Spleen (tissue), 11 donors: ENCODE measurements around the gene MYO3A. TPM values are rescaled to one million over a fixed set of nuclear protein-coding genes. Genes with fewer than 3 reads are reported as not detected.
"Not testable (repeated sequence)": the region's sequence is repeated elsewhere in the genome, so short reads cannot be mapped to it uniquely, and the experiment has no call there.

Experiments used
- DNase-seq: peaks from one replicate; pipeline ENCODE4 v3.0.0-alpha.2; 2020
- H3K27ac ChIP-seq, 8 donors: fragments of 200-600 bp; sonication (generic) in 7 of 8; 1 replicate in 4 of 8; 2 replicates in 4 of 8; pipeline versions ENCODE4 v1.5.0 to v1.8.0; 2016 to 2021; ENCODE audit warnings: inconsistent platforms in 4 of 8, mild to moderate bottlenecking in 4 of 8, moderate library complexity in 1 of 8
- H3K27me3 ChIP-seq, 7 donors: fragments of 200-600 bp; sonication (generic) in 6 of 7; replicated peaks in 1 of 7; 1 replicate in 4 of 7; 2 replicates in 3 of 7; pipeline versions ENCODE4 v1.5.0 to v1.8.0; 2016 to 2021; ENCODE audit warnings: inconsistent platforms in 3 of 7, mild to moderate bottlenecking in 1 of 7
- H3K36me3 ChIP-seq, 6 donors: fragments of 200-600 bp; sonication (generic) in 5 of 6; 1 replicate in 4 of 6; 2 replicates in 2 of 6; pipeline versions ENCODE4 v1.5.0 to v1.8.0; 2016 to 2021; ENCODE audit warnings: inconsistent platforms in 2 of 6
- H3K4me1 ChIP-seq, 6 donors: fragments of 200-600 bp; sonication (generic) in 5 of 6; 1 replicate in 3 of 6; 2 replicates in 3 of 6; pipeline versions ENCODE4 v1.5.0 to v1.8.0; 2016 to 2021; ENCODE audit warnings: inconsistent platforms in 3 of 6
- H3K4me3 ChIP-seq, 8 donors: fragments of 200-600 bp; sonication (generic) in 7 of 8; 1 replicate in 4 of 8; 2 replicates in 4 of 8; pipeline versions ENCODE4 v1.5.0 to v1.8.0; 2016 to 2021; ENCODE audit warnings: inconsistent platforms in 4 of 8, mild to moderate bottlenecking in 4 of 8, moderate library complexity in 2 of 8
- H3K9me3 ChIP-seq, 8 donors: fragments of 200-600 bp; sonication (generic) in 7 of 8; 1 replicate in 4 of 8; 2 replicates in 4 of 8; pipeline versions ENCODE4 v1.5.0 to v1.8.0; 2016 to 2021; ENCODE audit warnings: inconsistent platforms in 4 of 8
- POLR2A ChIP-seq, 3 donors: fragments of 450-650 bp; IDR thresholded peaks; one replicate each; pipeline ENCODE4 v1.5.1; 2017; ENCODE audit warnings: antibody characterized with exemption in 3 of 3, mild to moderate bottlenecking in 1 of 3
- POLR2AphosphoS5 ChIP-seq, 3 donors: sonication (generic); formaldehyde crosslinking; IDR thresholded peaks; one replicate each; pipeline ENCODE4 v1.5.1; 2017; ENCODE audit warnings: antibody characterized with exemption in 3 of 3
- WGBS, 5 donors: extraction: QIAGEN DNeasy Blood & Tissue Kit in 3 of 5; methylation state at CpG; one replicate each; pipeline versions ENCODE4 v1.1.5 to v1.1.7; 2013 to 2018; 5-methylcytosine and 5-hydroxymethylcytosine counted together
- intact Hi-C: fragments of 100-400 bp; cut with DNase I; formaldehyde crosslinking; loops from one replicate; pipeline ENCODE4 v1.15.0; 2023; ENCODE audit warnings: low total_unique reads
- polyA plus RNA-seq, 3 donors: library from polyadenylated mRNA; stranded (reverse); fragments of 200-250 nt; gene quantifications; one replicate each; pipeline ENCODE4 v1.2.1, GENCODE V29; 2013
- total RNA-seq, 7 donors: library from RNA; depleted of rRNA in 3 of 7; stranded (reverse); fragments of >200 nt in 3 of 7; fragmentation: NEBNext Ultra II Directional in 4 of 7; extraction: Animal tissue kit (Norgen Biotek cat#: 25700) in 4 of 7; gene quantifications; one replicate each; pipeline versions ENCODE4 v1.1.0 to v1.2.1, GENCODE V29; 2016 to 2021
- TF ChIP-seq, protein P1 (sequence below), 11 experiments: fragments of 200-600 bp in 7 of 11; fragments of 450-650 bp in 4 of 11; sonication (generic) in 4 of 11; IDR thresholded peaks in 8 of 11; conservative IDR thresholded peaks in 3 of 11; 1 replicate in 7 of 11; 2 replicates in 4 of 11; pipeline versions ENCODE4 v1.4.0 to v1.8.0; 2016 to 2021; ENCODE audit warnings: antibody characterized with exemption in 11 of 11, inconsistent platforms in 4 of 11, mild to moderate bottlenecking in 1 of 11
- donor health status: healthy with polysubstance abuse.
- donor health status: DM: no; HTN: no; CAD: no; lungs with moderate emphysema.
- donor health status: DM: no; HTN: no; CAD: no.
- donor health status: Bipolar disorder and iron deficiency.
- donor health status: healthy.
- donor health status: DM: no; HTN: no; CAD: no.
- donor health status: DM: yes; HTN: yes; CAD: no.

MYO3A gene
- total and polyA plus RNA-seq, 10 donors, result 0.09 to 1.3 (median 0.34) TPM; not detected in 1

DNA sequence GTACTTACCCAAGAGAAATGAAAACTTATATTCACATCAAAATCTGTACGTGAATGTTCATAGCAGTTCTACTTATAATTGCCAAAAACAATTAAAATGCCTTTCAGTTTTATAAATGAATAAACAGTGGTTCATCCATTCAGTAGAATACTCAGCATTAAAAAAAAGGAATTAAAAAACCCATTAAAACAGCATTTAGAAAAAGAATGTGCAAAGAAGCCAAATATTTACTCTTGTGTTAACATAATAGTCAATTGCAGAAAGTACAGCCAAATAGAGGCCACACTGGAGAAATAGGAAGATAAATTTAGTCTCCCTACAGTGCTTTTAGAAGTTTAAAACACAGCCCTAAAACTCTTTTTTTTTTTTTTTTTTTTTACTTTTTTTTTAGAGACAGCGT, 54.6 kb downstream of the MYO3A start:
- 66 to 95% (median 90%) methylated on average over 2 of the region's 2 CpGs for WGBS, 5 donors
- H3K27ac ChIP-seq, result no peak overlapping the region
- H3K4me1 ChIP-seq, result no peaks in the 10 kb centered on the region
- TF ChIP-seq, protein P1, sequence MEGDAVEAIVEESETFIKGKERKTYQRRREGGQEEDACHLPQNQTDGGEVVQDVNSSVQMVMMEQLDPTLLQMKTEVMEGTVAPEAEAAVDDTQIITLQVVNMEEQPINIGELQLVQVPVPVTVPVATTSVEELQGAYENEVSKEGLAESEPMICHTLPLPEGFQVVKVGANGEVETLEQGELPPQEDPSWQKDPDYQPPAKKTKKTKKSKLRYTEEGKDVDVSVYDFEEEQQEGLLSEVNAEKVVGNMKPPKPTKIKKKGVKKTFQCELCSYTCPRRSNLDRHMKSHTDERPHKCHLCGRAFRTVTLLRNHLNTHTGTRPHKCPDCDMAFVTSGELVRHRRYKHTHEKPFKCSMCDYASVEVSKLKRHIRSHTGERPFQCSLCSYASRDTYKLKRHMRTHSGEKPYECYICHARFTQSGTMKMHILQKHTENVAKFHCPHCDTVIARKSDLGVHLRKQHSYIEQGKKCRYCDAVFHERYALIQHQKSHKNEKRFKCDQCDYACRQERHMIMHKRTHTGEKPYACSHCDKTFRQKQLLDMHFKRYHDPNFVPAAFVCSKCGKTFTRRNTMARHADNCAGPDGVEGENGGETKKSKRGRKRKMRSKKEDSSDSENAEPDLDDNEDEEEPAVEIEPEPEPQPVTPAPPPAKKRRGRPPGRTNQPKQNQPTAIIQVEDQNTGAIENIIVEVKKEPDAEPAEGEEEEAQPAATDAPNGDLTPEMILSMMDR (IDR thresholded peaks at IDR 0.05 in 8 of 11, conservative IDR thresholded peaks at IDR 0.05 in 3 of 11), result no peak
- no peak for TF ChIP-seq POLR2AphosphoS5 (IDR thresholded peaks at IDR 0.05)
- TF ChIP-seq POLR2A (IDR thresholded peaks at IDR 0.05), result no peak
- no peak for DNase-seq
- intact Hi-C loops, result no loop called here
- no peaks in the 10 kb centered on the region for H3K27me3 ChIP-seq
- H3K9me3 ChIP-seq, result peaks cover 0 to 10% (median 0%) of the 10 kb centered on the region in 8 donors
- H3K4me3 ChIP-seq, result no peak overlapping the region
- H3K36me3 ChIP-seq, result no peaks in the 10 kb centered on the region

DNA sequence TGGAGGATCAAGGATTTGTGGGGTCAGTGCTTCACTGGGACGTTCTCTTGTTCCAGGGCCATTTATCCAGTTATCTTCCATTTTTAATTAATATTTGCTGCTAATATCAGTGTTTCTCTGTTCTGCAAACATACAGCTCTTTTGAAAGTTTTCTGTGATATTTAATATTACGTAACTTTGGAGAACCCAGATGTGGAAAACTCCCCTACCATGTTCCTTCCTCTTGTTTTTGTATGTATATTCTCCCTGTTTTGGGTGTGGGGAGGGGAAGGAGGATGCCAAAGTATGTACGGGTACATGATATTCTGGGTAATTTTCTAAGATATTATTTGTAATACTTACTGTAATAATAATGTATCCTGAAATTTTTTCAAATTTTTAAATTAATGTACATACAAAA, 55.9 kb downstream of the MYO3A start:
- H3K4me3 ChIP-seq, result no peak overlapping the region
- H3K9me3 ChIP-seq, result no peaks in the 10 kb centered on the region
- no peak for TF ChIP-seq POLR2A (IDR thresholded peaks at IDR 0.05)
- TF ChIP-seq, protein P1 (IDR thresholded peaks at IDR 0.05 in 8 of 11, conservative IDR thresholded peaks at IDR 0.05 in 3 of 11), result no peak
- no peak for TF ChIP-seq POLR2AphosphoS5 (IDR thresholded peaks at IDR 0.05)
- intact Hi-C loops, result no loop called here
- no peak overlapping the region for H3K27ac ChIP-seq
- no peaks in the 10 kb centered on the region for H3K36me3 ChIP-seq
- H3K27me3 ChIP-seq, result no peaks in the 10 kb centered on the region
- no peaks in the 10 kb centered on the region for H3K4me1 ChIP-seq
- DNase-seq, result no peak
- 55 to 81% (median 78%) methylated on average over 3 of the region's 3 CpGs for WGBS, 5 donors

DNA sequence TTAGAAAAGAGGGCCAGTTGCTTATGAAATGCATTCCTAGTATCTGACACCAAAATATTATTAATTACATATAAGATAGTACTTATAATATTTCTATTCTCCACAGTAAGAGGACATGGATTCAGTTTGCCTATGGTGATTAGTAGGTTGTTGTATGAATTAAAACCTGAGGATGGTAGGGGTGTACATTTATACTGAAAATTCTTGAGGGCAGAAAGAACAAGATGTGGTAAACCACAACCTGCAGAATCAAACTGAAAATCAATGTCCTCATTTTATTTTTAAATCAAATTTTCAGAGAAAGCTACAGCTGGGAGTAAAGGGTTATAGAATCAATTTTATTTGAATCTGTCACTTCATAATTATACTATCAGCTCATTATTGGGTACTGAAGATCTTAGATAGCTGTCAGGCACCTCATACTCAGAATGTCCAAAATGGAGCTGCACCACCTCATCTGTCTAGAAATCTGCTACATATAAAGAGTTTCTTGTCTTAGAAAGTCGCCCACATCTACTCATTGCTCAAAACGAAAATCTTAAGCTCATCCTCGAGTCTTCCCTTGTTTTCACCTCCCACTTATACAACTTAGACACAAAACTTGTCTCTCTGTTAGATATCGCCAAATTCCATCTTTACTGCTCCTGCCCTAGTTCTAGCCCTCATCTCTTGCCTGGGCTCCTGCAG, 65.4 kb downstream of the MYO3A start:
- TF ChIP-seq, protein P1 (IDR thresholded peaks at IDR 0.05 in 8 of 11, conservative IDR thresholded peaks at IDR 0.05 in 3 of 11), result no peak
- TF ChIP-seq POLR2AphosphoS5 (IDR thresholded peaks at IDR 0.05), result no peak
- no peak for TF ChIP-seq POLR2A (IDR thresholded peaks at IDR 0.05)
- intact Hi-C loops, result no loop called here
- Histone ChIP-seq H3K36me3 (no peaks in the 10 kb centered on the region), H3K4me1 (no peaks in the 10 kb centered on the region), H3K9me3 (peaks cover 0 to 4% (median 0%) of the 10 kb centered on the region in 8 donors), H3K4me3 (no peak overlapping the region), H3K27me3 (no peaks in the 10 kb centered on the region), H3K27ac (no peak overlapping the region)
- WGBS, 5 donors, result 61 to 80% (median 69%) methylated on average over 4 of the region's 4 CpGs
- DNase-seq, result no peak

DNA sequence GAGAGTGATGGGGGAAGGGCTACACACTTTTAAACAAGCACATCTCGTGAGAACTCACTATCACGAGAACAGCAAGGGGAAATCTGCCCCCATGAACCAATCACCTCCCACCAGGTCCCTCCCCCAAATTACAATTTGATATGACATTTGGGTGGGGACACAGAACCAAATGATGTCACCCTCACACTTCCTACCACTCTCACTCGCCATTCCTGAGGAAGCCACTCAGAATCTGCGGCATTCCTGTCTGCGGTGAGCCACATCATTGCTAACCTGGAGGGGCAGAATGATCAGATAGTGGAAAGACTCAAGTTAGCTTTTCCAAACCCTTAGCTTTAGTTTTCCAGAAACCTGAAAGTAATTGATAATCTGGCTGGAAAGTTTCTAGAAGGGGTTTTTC, 66.9 kb downstream of the MYO3A start:
- intact Hi-C loops, result no loop called here
- no peak overlapping the region for H3K27ac ChIP-seq
- TF ChIP-seq POLR2A (IDR thresholded peaks at IDR 0.05) (no peak), POLR2AphosphoS5 (IDR thresholded peaks at IDR 0.05) (no peak)
- TF ChIP-seq, protein P1 (IDR thresholded peaks at IDR 0.05 in 8 of 11, conservative IDR thresholded peaks at IDR 0.05 in 3 of 11), result no peak
- 80 to 86% (median 82%) methylated on average over 5 of the region's 5 CpGs for WGBS, 5 donors
- H3K4me1 ChIP-seq, result no peaks in the 10 kb centered on the region
- no peaks in the 10 kb centered on the region for H3K36me3 ChIP-seq
- no peak for DNase-seq
- H3K4me3 ChIP-seq, result no peak overlapping the region
- H3K27me3 ChIP-seq, result no peaks in the 10 kb centered on the region
- H3K9me3 ChIP-seq, result peaks cover 0 to 1% (median 0%) of the 10 kb centered on the region in 8 donors

DNA sequence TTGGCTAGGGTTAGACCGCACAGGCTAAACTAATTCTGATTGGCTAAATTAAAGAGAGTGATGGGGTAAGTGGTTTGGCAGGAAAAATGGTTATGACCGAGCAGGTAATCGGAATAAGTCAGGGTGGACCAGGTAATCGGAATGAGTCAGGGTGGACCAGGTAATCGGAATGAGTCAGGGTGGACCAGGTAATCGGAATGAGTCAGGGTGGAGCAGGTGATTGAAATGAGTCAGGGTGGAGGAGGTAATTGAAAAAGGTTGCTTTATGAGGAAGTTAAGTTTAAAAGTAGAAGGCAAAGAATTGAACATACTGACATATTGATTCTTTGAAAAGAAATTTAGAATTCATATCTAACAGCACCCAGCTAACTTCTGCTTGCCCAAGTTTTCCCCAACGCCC, 68.4 kb downstream of the MYO3A start:
- H3K4me3 ChIP-seq, H3K36me3 ChIP-seq, intact Hi-C loops, H3K9me3 ChIP-seq, H3K27me3 ChIP-seq, DNase-seq, H3K27ac ChIP-seq, H3K4me1 ChIP-seq: not testable (repeated sequence)
- 82 to 88% (median 85%) methylated on average over 7 of the region's 7 CpGs for WGBS, 5 donors
